HUES64 (cell line): ENCODE data around the gene IFNGR2.
A peak's percentile ranks its signal among the peaks of the same experiment; 100 is the strongest.

ENCODE experiments used
- H3K27ac ChIP-seq: 2 replicates; pipeline ENCODE4 v1.7.0; 2013; ENCODE audit warnings: low read depth, low read length, inconsistent platforms
- H3K27me3 ChIP-seq: 2 replicates; pipeline ENCODE4 v1.6.1; 2013; ENCODE audit warnings: mild to moderate bottlenecking, low read length; ENCODE audit not compliant: insufficient read depth
- H3K36me3 ChIP-seq: 2 replicates; pipeline ENCODE4 v1.6.1; 2013; ENCODE audit warnings: mild to moderate bottlenecking, low read length; ENCODE audit not compliant: insufficient read depth
- H3K4me1 ChIP-seq: 2 replicates; pipeline ENCODE4 v1.6.1; 2013; ENCODE audit warnings: mild to moderate bottlenecking, low read length, moderate library complexity; ENCODE audit not compliant: insufficient read depth
- H3K4me3 ChIP-seq: 2 replicates; pipeline ENCODE4 v1.5.1; 2013; ENCODE audit warnings: mild to moderate bottlenecking, low read length, moderate library complexity
- H3K9ac ChIP-seq: 2 replicates; pipeline ENCODE4 v1.6.1; 2013; ENCODE audit warnings: mild to moderate bottlenecking, low read depth, low read length
- H3K9me3 ChIP-seq: 2 replicates; pipeline ENCODE4 v1.6.1; 2013; ENCODE audit warnings: low read depth, low read length; ENCODE audit not compliant: insufficient read depth
- WGBS: fragments of 150-250, 120-280 bp; methylation state at CpG from one replicate; pipeline ENCODE4 v1.1.7; 2013; ENCODE audit warnings: missing lambda C conversion rate; 5-methylcytosine and 5-hydroxymethylcytosine counted together

The IFNGR2 gene

GRCh38 chr21:33391656-33392055 is 11.6 kb upstream of the IFNGR2 start:
- Histone ChIP-seq H3K9me3 (no peaks in the 10 kb centered on the region), H3K27ac (no peak overlapping the region), H3K4me1 (no peaks in the 10 kb centered on the region), H3K4me3 (no peak overlapping the region), H3K36me3 (no peaks in the 10 kb centered on the region), H3K27me3 (no peaks in the 10 kb centered on the region), H3K9ac (no peak overlapping the region)
- WGBS: 89% methylated on average over 6 of the region's 6 CpGs

DNA sequence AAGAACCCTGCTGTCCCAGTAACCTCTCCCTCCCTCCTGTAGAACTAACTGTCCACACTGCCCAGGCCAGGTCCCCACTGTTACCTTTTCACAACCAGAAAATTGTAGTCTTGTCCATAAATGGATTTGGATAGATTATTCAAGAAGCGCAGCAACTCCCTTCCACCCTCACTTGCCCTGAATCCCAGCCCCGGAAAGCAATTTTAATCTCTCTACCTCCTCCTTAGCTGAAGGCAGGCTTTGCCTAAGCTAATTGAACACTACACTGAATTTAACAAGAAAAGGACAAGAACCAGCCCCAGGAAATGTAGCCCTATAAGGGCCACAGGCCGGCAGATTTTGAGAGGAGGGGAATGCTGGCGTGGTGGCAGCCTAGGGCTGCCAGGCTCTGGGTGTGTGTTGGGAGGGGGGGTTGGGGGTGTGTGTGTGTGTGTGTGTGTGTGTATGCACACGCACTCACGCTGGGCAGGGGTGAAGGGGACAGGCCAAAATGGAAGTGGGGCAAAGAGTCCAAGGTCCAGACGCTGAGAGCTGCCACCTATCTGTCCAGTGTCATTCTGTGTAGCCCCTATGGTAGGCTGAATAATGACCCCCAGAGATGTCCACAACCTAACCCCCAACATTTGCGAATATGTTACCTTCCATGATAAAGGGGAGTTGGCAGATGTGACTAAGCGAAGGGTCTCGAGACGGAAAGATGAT is 10.8 kb upstream of the IFNGR2 start:
- Histone ChIP-seq H3K27me3 (no peaks in the 10 kb centered on the region), H3K4me3 (no peak overlapping the region), H3K4me1 (no peaks in the 10 kb centered on the region), H3K27ac (no peak overlapping the region), H3K9ac (no peak overlapping the region), H3K9me3 (no peaks in the 10 kb centered on the region), H3K36me3 (no peaks in the 10 kb centered on the region)
- 82% methylated on average over 11 of the region's 11 CpGs for WGBS

DNA sequence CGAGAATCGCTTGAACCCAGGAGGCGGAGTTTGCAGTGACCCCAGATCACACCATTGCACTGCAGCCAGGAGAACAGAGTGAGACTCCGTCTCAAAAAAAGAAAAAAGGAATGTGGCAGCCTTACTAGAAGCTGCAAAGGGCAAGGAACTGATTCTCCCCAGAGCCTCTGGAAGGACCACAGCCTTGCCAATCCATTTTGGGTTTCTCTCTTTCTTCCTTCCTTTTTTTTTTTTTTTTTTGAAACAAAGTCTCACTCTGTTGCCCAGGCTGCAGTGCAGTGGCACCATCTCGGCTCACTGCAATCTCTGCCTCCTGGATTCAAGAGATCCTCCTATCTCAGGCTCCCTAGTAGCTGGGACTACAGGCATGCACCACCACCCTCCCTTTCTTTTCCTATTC is 9.9 kb upstream of the IFNGR2 start:
- Histone ChIP-seq H3K4me3 (no peak overlapping the region), H3K9ac (no peak overlapping the region), H3K27ac (no peak overlapping the region), H3K36me3 (no peaks in the 10 kb centered on the region), H3K4me1 (no peaks in the 10 kb centered on the region), H3K27me3 (no peaks in the 10 kb centered on the region), H3K9me3 (no peaks in the 10 kb centered on the region)
- 88% methylated on average over 5 of the region's 5 CpGs for WGBS

GRCh38 chr21:33394260-33394659 is 9.0 kb upstream of the IFNGR2 start:
- no peaks in the 10 kb centered on the region for H3K9me3 ChIP-seq
- no peak overlapping the region for H3K9ac ChIP-seq
- no peaks in the 10 kb centered on the region for H3K27me3 ChIP-seq
- no peaks in the 10 kb centered on the region for H3K4me1 ChIP-seq
- WGBS: 98% methylated on average over 8 of the region's 8 CpGs
- H3K27ac ChIP-seq: no peak overlapping the region
- no peak overlapping the region for H3K4me3 ChIP-seq
- H3K36me3 ChIP-seq: no peaks in the 10 kb centered on the region

DNA sequence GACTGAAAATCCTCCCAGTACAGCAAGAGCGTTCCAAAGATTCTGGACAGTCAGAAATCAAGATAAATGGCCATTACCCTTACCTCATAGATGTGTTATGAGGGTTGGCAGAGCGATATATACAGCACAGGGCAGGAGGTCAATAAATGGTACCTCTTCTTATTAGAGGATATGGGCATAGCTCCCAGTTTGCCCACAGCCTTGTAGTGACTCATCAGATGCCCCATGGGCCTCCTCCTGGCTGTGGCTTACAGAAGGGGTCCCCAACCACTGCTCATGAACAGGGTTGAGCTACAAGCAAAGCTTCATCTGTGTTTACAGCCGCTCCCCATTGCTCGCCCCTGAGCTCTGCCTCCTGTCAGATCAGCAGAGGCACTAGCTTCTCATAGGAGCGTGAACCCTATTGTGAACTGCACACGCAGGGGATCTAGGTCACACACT is 7.3 kb upstream of the IFNGR2 start:
- H3K4me1 ChIP-seq: no peaks in the 10 kb centered on the region
- no peaks in the 10 kb centered on the region for H3K27me3 ChIP-seq
- no peaks in the 10 kb centered on the region for H3K9me3 ChIP-seq
- 90% methylated on average over 4 of the region's 6 CpGs for WGBS
- H3K4me3 ChIP-seq: no peak overlapping the region
- no peak overlapping the region for H3K27ac ChIP-seq
- H3K9ac ChIP-seq: no peak overlapping the region
- H3K36me3 ChIP-seq: no peaks in the 10 kb centered on the region

- H3K4me3 ChIP-seq: no peak overlapping the region
- H3K9me3 ChIP-seq: no peaks in the 10 kb centered on the region
- H3K36me3 ChIP-seq: no peaks in the 10 kb centered on the region
- WGBS: 96% methylated on average over 6 of the region's 6 CpGs
- H3K27me3 ChIP-seq: no peaks in the 10 kb centered on the region
- no peak overlapping the region for H3K9ac ChIP-seq
- H3K27ac ChIP-seq: no peak overlapping the region
- no peaks in the 10 kb centered on the region for H3K4me1 ChIP-seq
Observed at GRCh38 chr21:33396436-33396835, 6.8 kb upstream of the IFNGR2 start.

DNA sequence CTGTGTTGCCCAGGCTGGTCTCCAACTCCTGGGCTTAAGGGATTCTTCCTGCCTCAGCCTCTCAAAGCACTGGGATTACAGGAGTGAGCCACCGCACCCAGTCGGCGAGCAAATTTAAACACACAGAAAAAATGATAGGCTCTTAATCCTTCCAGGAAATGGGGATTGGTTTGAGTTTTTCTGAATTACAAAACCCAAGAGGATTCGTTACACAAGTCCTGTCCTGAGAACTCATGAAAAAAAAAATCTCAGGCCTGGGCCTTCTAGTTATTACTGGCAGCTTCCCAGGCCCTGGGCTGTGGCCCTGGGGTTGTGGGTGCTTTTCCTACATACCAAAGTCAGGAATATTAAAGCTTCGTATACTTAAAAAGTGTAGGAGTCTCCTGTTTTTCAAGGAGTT is 6.3 kb upstream of the IFNGR2 start:
- no peak overlapping the region for H3K4me3 ChIP-seq
- H3K27me3 ChIP-seq: no peaks in the 10 kb centered on the region
- 93% methylated on average over 5 of the region's 5 CpGs for WGBS
- no peaks in the 10 kb centered on the region for H3K36me3 ChIP-seq
- no peaks in the 10 kb centered on the region for H3K9me3 ChIP-seq
- no peaks in the 10 kb centered on the region for H3K4me1 ChIP-seq
- no peak overlapping the region for H3K27ac ChIP-seq
- no peak overlapping the region for H3K9ac ChIP-seq

GRCh38 chr21:33397717-33398116 is 5.5 kb upstream of the IFNGR2 start:
- Histone ChIP-seq H3K4me1 (peaks cover 3% of the 10 kb centered on the region; the same call in 1 of the 2 replicates), H3K27ac (no peak overlapping the region), H3K4me3 (no peak overlapping the region), H3K9ac (no peak overlapping the region), H3K9me3 (no peaks in the 10 kb centered on the region), H3K36me3 (no peaks in the 10 kb centered on the region), H3K27me3 (no peaks in the 10 kb centered on the region)
- 92% methylated on average over 3 of the region's 3 CpGs for WGBS

DNA sequence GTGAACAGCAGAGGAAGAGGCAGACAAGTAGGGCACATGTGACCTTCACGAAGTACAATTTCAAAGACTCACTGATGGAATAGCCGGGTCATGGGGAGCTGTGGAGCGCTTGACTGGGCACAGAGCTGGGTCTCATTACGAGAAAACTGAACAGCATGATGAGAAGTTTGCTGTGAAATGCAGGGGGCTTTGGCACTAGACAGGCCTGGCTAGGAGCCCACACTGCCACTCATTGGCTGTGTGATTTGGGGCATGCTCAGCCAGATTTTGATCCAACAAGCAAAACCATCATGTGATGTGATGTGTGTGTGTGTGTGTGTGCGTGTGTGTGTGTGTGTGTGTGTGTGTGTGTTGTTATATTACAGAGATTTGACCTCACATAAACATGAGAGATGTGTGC is 4.9 kb upstream of the IFNGR2 start:
- Histone ChIP-seq H3K4me3 (no peak overlapping the region), H3K36me3 (no peaks in the 10 kb centered on the region), H3K4me1 (peaks cover 3% of the 10 kb centered on the region; the same call in 1 of the 2 replicates), H3K9ac (no peak overlapping the region), H3K9me3 (no peaks in the 10 kb centered on the region), H3K27ac (no peak overlapping the region), H3K27me3 (no peaks in the 10 kb centered on the region)
- WGBS: 85% methylated on average over 5 of the region's 5 CpGs

GRCh38 chr21:33401630-33401992 is 1.6 kb upstream of the IFNGR2 start:
- H3K27me3 ChIP-seq: no peaks in the 10 kb centered on the region
- WGBS: 94% methylated on average over 6 of the region's 6 CpGs
- H3K9ac ChIP-seq: no peak overlapping the region
- peaks cover 3% of the 10 kb centered on the region; the same call in 1 of the 2 replicates for H3K4me1 ChIP-seq
- no peak overlapping the region for H3K4me3 ChIP-seq
- no peaks in the 10 kb centered on the region for H3K9me3 ChIP-seq
- H3K27ac ChIP-seq: no peak overlapping the region
- H3K36me3 ChIP-seq: no peaks in the 10 kb centered on the region

GRCh38 chr21:33402001-33402979 is 923 bp upstream of the IFNGR2 start:
- H3K9me3 ChIP-seq: no peaks in the 10 kb centered on the region
- peaks cover 3% of the 10 kb centered on the region; the same call in 1 of the 2 replicates for H3K4me1 ChIP-seq
- 66% methylated on average over 45 of the region's 45 CpGs for WGBS
- peak overlapping the region; percentile 64 for H3K9ac ChIP-seq
- peak overlapping the region; percentile 80 for H3K4me3 ChIP-seq
- H3K27ac ChIP-seq: peak overlapping the region; percentile 33; the same call in 1 of the 2 replicates
- no peaks in the 10 kb centered on the region for H3K36me3 ChIP-seq
- H3K27me3 ChIP-seq: no peaks in the 10 kb centered on the region
